ENCODE measurements around the gene PCYT2.

- TF ChIP-seq ZNF114 (tag by site-specific recombination; IDR thresholded peaks at IDR 0.05) (no peak), CTCF (tag by site-specific recombination; IDR thresholded peaks at IDR 0.05) (no peak), ZNF274 (IDR thresholded peaks at IDR 0.05; ENCODE audit: low read length) (no peak), ZNF274 (tag by site-specific recombination; IDR thresholded peaks at IDR 0.05; ENCODE audit: borderline replicate concordance) (no peak), ZNF704 (tag by site-specific recombination; IDR thresholded peaks at IDR 0.05) (no peak), SP2 (tag by site-specific recombination; IDR thresholded peaks at IDR 0.05) (no peak)
Observed at GRCh38 chr17:81865358-81865732, 45.9 kb downstream of the PCYT2 start.

Data from HEK293 (cell line).